PC-9 (cell line): ENCODE data around the gene ISM2.

Source experiments
- CTCF ChIP-seq: fragments of 200-600 bp; sonication (generic); conservative IDR thresholded peaks from 2 replicates; pipeline ENCODE4 v1.6.1; 2017; ENCODE audit warnings: mixed run types, antibody characterized with exemption, mild to moderate bottlenecking, moderate library complexity
- EZH2 ChIP-seq: fragments of 200-600 bp; sonication (generic); IDR thresholded peaks from 2 replicates; pipeline ENCODE4 v1.8.0; 2017; ENCODE audit warnings: antibody characterized with exemption, low read depth

GRCh38 chr14:77543637-77544334, 45.2 kb upstream of the ISM2 start:
- TF ChIP-seq CTCF (no peak), EZH2 (no peak)
